Lung microvascular endothelial cell (primary cell): Measurements from ENCODE around the gene ANKRD6. TPM values are rescaled to one million over a fixed set of nuclear protein-coding genes. Genes with fewer than 3 reads are reported as not detected.

Source experiments
- DNase-seq, 2 donors: peaks; one replicate each; pipeline versions ENCODE4 v3.0.0 to v3.0.0-alpha.2; 2010; ENCODE audit warnings: low read depth in 2 of 2
- total RNA-seq: library from RNA; depleted of rRNA; stranded (reverse); fragments of >200 nt; gene quantifications from 2 replicates; pipeline ENCODE4 v1.2.1, GENCODE V29; 2014

Gene ANKRD6
- total RNA-seq, 1 donor from 2014 or later, result 13.9 TPM

DNA sequence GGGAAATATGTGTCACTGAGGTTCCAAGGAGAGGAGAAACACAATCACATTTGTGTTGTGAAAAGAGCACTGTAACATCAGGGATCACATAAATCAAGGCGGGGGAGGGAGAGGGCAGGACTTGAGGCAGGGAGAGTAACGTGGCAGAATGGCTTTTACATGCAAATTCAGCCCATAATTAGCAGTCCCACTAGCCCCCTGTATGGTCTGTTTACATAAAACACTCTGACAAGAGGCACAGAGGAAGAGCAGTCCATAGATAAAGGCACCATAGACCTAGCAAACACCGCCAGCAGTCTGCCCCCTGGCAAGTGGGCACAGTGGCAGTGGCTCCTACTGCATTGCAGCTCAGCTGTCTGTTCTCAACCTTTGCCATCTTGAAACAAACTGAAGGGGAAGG, 122.9 kb downstream of the ANKRD6 start:
- no peak for DNase-seq

DNA sequence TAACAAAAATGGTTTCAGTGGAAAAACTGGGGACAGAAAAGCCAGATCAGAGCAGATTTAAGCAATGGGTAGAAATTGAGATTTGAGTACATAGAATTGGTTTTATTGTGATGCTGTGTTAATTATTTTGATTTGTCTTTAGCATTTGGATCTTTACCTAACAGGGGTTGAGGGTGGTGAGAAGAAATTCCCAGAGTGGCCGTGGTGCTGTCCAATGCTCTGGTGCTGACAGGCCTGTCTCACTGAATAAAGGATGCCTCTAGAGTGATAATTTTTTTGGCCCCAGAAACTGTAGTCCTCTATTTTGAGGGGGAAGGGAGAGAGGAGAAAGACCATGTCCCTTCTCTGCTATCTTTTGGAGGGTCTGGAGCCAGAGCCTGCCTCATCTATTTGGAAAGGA, 126.5 kb downstream of the ANKRD6 start:
- DNase-seq, result no peak

DNA sequence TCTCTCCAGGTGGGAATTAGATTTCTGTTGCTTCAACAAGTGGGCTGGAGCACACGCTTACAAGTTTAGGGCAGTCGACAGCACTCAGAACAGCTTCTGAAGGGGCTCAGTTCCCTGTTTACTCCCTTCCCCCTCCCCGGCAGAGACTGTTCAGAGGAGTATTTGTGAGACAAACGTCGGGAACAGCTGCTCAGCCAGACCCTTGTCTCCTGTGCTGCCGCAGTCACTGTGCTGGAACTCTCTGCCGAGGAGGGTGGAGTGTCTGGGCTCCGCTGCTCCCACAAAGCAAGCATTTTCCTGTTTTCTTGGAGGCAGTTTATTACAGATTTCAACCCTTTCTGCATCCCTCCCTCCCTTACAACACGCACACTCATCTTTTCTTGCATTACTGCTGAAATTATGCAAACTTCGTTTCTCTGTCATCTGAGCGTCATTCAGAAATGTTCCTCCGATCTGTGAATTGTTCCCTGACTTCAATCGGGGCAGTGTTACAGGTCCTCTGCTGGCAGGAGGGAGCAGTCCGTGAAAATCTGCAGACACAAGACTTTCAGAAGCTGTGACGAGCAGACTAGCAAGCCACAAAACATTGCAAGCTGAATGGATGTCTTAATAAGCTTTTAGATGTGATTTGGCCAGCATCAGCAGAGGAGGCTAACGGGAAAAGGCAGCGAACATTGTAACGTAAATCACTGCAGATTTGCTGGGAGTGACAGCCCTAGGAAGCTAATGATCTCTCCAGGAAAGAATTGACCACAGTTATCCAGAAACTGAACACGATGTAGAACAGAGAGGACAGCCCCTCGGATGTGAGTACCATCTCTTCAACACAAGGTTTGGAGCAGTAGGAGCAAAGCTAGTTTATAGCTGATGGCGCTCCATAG, 129.4 kb downstream of the ANKRD6 start:
- no peak for DNase-seq

DNA sequence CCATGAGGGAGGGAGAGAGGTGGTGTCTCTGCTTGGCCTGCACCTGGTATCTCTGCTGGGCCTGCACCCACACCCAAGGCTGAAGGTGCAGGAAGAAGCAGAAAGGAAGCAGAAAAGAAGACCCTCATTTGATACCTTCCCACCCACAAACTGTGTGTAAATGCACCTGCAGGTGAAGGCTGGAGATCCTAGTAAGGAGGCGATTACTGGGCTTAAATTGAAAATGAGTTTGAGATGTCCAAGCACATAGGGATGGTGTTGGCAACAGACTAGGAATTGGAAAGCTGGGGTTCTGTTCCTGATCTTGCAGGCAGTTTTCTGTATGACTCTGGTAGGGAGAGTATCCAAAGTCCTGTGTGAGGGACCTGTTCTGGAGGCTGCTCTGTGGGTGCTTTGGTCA, 130.9 kb downstream of the ANKRD6 start:
- no peak for DNase-seq

DNA sequence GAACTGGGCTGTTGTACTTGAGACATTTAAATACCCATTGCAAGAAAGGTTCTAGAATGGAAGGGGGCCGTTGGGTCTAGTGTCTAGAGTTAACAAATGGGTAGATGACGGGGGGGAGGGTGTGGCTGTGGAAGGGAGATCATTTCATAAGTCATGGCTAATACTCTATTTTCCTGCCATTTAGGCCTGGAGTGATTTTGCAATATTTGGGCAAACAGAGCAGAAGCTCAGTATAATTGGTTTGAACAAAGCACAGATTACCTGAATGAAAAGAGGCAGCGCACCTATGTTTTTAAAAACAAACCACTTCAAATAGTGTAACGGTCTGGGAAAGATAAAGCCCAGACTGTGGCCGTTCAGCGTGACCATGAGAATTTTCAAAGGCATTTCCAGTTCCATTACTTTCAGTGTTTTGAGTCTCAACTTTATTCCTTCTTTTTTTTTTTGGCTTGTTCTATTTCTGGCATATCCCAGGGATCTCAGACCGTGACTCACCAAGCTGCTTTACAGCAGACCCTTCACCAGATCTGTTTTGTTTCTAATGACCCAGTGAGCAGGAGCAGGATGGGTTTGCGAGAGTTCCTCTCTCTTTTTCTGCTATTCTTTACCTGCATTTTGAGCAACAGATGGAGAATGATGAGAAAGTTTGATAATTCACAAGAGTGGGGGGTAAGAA, 131.9 kb downstream of the ANKRD6 start:
- no peak for DNase-seq

DNA sequence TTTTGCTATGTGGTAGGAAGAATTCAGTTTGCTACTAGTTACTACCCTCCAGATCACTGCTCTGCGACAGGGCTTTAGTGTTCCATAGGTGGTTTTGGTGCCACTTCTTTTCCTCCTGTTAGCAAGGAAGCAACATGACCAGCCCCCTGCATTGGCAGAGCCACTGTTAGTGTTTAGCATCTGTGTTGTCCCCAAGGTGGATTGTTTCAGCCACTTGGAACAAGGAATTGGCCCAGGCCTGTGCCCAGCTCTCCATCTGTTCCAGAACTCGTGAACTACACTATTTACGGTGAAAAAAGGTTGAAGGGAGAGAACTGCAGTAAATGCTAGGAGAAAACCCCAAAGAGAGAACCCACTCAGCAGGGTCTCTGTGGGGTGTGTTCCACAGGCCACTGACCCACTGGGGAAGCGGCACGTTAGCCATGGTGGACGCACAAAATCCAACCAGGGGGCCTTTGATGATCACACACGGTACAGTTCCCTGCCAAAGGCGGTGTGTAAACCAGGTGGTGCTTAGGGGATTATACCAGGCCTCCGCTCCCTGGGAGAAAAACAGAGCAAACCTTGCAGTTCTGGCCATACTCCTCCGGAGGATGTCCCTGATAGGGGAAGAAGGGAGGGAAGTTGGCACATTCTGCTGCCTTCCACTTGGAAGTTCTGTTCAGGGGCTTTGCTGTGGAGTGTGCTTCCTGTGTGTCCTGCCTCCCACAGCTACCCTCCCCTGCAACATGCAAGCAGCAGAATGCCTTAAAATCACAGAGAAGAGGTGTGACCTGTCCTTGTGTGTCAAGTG, 133.3 kb downstream of the ANKRD6 start:
- no peak for DNase-seq

DNA sequence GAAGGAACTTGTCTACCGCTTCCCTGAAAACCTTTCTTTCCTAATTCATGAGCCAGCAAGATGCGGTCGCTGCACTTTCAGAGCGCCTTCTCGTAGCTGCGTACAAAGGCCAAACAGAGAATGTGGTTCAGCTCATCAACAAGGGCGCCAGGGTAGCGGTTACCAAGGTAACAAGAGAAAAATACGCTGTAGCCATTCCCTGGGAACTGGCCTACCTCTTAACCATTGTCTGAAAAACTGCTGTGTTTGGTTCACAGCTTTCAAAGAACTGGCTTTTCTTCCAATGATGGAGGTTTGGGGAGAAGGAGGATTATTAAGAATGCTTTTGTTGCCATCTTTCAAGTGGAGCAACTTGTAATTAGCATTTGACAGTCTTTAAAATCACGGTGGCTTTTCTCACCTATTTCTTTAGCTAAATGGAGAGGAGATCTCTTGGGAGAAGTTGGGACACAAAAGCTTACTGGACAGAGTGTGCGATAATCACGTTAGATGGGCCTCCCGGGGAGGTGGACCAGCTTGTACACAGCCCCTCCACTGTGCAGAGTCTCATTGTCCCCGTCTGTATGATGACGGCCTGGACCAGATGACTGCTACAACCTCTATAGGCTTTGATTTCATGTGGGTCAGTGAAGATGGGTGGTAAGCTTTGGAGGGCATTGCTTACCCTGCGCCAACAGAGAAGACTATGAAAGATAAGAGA, 134.1 kb downstream of the ANKRD6 start:
- no peak for DNase-seq

DNA sequence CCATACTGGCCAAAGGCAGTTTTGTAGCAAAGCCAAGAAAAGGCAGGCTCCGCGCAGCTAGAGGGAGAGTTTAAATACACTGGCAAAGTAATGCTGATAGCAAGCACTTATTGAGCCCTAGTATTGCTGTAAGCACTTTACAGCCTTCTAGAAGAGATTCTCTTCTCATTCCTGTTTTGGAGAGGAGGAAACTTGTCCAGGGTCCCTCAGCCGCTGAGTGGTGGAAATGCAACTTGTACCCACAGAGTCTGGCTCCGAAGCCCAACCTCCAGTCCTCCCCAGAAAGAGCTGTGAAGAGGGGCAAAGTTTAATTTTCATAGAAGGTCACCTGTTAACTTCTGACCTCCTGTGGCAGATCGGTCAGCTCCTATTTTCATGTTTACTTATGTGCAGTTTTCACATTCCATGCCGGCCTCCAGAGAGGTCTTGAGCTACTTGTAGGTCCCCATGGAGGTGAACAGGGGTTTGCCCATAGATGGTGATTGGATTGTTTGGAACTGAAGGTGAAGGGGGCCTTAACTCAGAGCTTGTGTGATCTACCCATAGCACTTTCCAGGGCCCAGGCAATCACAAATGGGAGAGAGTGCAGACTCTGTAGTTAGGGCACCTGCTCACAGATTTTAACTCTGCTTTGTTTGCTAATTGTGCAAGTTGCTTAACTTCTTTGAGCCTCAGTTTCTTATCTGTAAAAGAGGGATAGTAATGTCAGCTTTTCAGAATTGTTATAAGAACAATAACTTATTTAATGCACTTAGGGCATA, 134.9 kb downstream of the ANKRD6 start:
- DNase-seq, result no peak

DNA sequence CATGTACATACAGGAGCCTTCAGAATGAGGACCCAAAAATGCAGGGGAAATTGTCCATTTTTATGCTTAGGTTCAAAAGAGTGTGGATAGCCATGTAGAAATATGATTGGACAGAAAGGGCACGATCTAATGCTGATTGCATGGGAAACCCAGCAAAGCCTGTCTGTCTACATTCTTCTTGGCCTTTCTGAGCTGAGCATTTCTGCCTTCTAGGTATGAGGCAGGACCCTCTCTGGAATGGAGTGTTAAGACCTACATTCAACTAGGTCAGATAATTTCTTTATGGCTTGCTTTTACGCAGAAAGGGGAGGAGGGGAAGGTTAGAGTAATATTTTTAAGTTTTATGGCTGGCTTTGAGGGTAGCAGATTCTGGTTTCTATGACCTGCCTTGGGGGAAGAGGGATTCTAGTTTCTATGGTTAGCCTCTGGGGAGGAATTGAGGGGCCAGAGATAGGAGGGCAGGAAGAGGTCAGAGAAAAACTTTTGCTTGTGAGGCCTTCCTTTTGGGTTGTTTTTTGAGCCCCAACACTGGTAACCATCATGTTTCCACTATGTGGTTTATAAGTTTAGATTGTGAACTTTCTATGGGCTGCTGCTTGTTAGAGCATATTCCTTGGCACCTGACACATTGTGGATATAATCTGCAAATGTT, 142.1 kb downstream of the ANKRD6 start:
- no peak for DNase-seq

DNA sequence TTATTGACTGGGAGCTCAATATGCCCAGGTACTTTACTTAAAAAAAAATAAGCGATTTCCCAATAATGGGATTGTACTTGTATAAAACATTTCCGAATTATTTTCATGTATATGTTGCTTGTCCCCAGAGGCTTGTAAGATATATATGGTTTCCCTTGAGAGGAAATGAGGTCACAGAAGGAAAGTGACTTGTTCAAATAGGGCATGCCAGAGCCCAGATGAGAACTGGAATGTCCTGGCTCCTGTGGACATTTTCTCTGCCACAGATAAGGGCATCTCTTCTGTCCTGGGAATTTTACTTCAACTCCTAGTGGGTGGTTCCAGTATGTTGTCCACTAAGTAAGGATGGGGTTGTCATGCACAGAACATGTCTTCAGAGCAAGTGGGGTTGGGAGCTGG, 142.6 kb downstream of the ANKRD6 start:
- no peak for DNase-seq

DNA sequence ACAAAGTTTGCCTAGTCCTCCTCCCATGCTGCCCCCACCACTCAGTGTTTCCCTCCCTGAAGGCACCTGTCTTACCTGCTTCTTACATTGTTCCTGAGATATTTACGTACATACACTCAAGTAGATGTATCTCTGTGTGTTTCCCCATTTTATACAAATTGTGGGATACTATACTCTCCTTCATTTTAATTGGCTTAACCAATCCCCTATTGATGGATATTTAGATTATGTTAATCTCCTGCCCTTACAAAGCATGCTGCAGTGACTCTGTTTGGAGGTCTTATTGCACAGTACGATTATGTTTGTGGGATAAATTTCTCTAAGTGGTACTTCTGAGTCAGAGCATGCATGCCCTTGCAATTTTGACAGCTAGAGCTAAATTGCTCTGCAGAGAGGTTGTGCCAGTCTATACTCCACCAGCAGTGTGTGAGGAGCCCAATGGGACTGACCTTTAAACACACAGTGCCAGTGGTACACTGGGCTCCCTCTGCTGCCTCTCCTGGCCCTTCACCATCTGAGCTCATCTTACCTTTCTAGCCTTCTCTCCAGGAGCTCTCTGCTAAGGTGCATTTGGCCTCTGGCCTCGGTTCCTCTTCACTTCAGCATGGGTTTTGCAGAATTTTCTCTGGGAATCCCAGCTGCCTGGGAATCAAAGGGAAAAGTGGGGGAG, 148.2 kb downstream of the ANKRD6 start:
- DNase-seq, result no peak

DNA sequence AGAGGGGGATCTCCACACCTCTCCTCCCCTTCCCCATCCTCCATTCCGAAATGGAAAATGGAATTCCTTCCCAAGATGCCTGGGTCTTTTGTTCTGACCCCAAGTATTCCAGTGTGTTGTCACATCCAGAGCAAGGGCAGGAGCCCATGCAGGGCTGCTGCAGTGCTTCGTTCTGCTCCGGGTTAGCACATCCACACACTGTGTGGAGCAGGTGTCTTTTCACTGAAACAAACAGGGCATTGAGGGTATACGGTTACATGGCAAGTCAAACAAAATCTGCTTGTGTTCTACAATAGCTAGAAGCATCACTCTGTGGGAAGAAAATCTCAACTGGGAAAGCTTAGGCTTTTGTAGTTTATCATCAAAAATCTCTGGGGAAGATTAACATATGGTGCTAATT, 148.7 kb downstream of the ANKRD6 start:
- no peak for DNase-seq

DNA sequence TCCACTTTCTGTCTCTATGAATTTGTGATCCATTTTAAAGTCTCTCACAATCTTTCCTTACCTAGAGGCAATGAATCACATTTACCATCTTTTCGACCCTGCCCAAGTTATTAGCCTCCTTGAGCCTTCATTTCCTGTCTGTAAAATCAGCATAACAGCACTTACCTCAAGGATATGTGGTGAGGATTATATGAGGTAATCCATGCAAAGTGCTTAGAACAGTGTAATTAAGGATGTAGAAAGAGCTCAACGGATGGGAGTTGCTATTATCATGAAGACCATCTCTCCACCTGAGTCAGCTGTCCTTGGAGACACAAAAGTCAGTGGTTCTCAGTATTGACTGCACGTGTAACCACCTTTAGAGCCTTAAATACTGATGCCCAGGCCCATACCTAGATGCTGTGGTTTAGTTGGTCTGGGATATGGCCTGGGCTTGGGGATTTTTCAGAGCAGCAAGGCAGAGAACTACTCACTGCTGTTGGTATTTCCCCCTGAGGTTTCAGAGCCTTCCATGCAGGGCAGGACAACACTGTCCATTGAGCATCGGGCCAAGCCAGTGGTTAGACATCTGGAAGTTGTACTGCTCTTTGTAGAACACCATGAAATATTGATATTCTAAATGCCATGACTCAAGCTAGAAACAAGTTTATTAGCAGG, 149.8 kb downstream of the ANKRD6 start:
- DNase-seq, result no peak

DNA sequence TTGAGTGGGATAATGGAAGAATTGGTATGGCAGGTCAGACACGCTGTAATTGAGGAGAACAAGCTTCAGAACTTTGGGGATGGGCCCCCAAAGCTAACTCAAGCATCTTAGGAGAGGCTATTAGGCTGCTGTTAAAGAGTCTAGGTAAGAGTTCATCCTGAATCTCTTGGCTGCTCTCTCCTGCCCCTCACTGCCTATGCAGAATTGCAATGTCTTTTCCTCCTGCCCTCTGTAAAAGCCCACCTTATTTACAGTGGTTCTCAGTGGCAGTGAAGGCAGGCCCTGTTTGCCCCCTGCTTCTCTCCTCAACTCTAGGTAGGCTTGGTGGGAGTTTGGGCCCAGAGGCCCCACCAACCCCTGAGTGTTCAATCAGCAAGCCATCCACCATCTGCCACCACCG, 150.6 kb downstream of the ANKRD6 start:
- DNase-seq, result no peak

DNA sequence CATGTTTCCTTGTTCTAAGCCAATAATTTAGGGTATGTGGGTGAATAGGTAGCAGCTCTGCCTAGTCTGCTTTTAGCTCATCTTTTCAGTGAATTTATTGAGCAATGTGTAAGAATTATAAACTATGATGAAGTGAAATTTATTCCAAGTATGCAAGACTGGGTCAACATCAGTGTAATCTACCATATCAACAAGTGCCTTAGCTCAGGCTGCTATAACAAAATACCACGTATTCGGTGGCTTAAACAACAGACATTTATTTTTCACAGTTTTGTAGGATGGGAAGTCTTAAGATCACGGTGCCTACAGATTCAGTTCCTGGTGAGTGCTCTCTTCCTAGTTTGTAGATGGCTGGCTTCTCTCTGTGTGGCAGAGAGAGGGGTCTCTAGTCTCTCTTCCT, 151.6 kb downstream of the ANKRD6 start:
- DNase-seq, result no peak

DNA sequence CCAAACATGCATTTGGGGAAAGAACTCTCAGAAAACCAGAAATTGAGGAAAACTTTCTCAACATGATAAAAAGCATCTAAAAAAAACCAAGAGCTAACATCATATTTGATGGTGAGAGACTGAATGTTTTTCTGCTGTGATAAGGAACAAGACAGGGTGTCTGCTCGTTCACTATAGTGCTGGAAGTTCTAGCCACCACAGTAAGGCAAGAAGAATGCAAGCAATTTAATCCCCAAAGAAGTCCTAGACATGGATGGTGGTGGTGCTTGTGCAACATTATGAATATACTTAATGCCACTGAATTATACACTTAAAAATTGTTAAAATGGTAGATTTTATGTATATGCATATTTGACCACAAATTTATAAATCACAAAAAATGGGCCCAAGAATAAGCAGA, 152.2 kb downstream of the ANKRD6 start:
- DNase-seq, result no peak

DNA sequence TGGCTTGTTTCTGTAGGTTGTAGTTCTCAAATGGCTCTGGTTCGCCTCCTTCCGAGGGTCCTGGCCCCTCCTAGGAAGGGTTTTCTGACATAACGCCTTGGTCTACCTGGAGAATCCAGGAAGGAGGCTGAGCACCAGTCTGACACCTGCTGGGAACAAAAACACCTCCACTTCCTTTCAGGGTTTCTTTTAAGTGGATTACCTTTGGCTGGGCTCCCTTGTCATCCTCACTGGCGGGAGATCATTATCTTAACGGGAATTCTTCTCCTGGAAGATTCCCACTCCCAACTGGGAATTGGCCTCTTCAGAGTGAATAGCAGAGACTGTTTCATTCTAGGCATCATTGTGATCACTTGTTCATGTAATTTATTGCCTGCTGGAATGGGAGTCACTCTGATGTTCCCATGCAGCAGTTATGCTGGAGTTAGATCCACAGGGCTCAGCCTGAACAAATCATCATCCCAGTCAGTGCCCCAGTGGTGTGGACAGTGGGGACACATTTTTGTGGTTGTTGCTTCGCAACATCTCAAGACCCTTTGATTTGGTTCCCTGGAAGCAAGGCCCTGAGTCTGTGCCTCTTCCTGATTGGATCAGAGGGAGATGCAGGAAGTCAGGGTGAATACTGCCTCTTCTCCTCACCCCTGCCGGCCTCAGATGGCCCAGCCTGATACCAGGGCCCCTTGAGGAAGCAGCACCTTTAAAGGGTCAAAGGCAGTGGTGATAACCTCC, 156.5 kb downstream of the ANKRD6 start:
- no peak for DNase-seq

DNA sequence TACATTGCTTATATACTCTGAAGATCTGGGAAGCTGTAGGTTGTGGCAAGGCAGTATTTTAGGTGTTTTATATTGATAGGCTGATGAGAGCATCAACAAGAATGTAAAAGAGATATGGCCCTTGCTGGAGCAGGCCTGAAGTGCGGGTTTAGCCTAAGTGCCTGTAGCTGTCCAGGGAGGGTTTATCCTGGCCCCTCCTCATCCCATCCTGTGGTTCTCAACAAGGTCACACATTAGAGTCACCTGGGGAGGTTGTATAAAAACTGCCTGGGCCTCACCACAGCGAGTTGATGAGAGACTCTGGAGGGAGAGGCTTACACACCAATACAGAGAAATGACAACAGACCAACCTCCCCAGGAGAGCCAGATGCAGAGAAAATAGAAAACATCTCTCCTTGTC, 157.2 kb downstream of the ANKRD6 start:
- no peak for DNase-seq

DNA sequence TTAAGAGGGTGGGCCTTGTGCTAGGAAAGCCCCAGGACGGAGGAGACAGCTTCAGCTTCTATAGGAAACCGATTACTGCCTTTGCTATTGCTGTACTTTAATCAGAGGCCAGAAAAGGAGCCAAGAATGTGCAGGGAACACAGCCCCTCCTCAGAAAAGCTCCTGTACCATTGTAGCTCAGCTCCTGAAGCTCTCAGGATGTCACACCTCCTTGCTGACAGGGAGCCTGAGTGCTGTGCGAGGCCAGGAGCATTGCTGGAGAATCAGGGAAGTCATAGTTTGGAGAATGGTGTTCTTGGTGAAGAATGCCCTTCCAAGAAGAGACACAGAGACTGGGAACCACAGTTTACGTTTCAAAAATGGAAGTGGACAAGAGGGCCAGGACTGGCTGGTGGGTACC, 158.8 kb downstream of the ANKRD6 start:
- no peak for DNase-seq
